ENCODE measurements around the gene CALML4.

GRCh38 chr15:68166847-68167246 lies 38.3 kb downstream of the CALML4 start:
- TF ChIP-seq, protein P1, sequence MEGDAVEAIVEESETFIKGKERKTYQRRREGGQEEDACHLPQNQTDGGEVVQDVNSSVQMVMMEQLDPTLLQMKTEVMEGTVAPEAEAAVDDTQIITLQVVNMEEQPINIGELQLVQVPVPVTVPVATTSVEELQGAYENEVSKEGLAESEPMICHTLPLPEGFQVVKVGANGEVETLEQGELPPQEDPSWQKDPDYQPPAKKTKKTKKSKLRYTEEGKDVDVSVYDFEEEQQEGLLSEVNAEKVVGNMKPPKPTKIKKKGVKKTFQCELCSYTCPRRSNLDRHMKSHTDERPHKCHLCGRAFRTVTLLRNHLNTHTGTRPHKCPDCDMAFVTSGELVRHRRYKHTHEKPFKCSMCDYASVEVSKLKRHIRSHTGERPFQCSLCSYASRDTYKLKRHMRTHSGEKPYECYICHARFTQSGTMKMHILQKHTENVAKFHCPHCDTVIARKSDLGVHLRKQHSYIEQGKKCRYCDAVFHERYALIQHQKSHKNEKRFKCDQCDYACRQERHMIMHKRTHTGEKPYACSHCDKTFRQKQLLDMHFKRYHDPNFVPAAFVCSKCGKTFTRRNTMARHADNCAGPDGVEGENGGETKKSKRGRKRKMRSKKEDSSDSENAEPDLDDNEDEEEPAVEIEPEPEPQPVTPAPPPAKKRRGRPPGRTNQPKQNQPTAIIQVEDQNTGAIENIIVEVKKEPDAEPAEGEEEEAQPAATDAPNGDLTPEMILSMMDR (IDR thresholded peaks at IDR 0.05; ENCODE audit: insufficient read depth, low read depth, low read length) = no peak
- no peak for TF ChIP-seq EZH2 (IDR thresholded peaks at IDR 0.05; ENCODE audit: insufficient read depth, low read length)
